Measurements from ENCODE around the gene CAMK1D. TPM values are rescaled to one million over a fixed set of nuclear protein-coding genes. Genes with fewer than 3 reads are reported as not detected.
"Not testable (repeated sequence)": the region's sequence is repeated elsewhere in the genome, so short reads cannot be mapped to it uniquely, and the experiment has no call there.

Gene CAMK1D
- total RNA-seq, 6 experiments from 2014 or later = 0.34 to 1.4 (median 0.43) TPM

- H3K4me3 Mint-ChIP-seq = no peak overlapping the region
- DNase-seq = no peak
- no peak overlapping the region for H3K27ac Mint-ChIP-seq
- H3K9me3 Mint-ChIP-seq = no peaks in the 10 kb centered on the region
- H3K36me3 Mint-ChIP-seq (ENCODE audit: low read depth) = no peaks in the 10 kb centered on the region
- TF ChIP-seq CTCF (IDR thresholded peaks at IDR 0.05) = no peak
- H3K4me1 Mint-ChIP-seq (ENCODE audit: low read depth) = no peaks in the 10 kb centered on the region
- peaks cover 17% of the 10 kb centered on the region for H3K27me3 Mint-ChIP-seq (ENCODE audit: insufficient read depth)
Measured at GRCh38 chr10:12357525-12358151, 8.3 kb downstream of the CAMK1D start.

- peaks cover 17% of the 10 kb centered on the region for H3K27me3 Mint-ChIP-seq (ENCODE audit: insufficient read depth)
Measured at GRCh38 chr10:12358863-12359564, 9.7 kb downstream of the CAMK1D start.

GRCh38 chr10:12360461-12360860 is 11.1 kb downstream of the CAMK1D start:
- no peak for DNase-seq
- Mint-ChIP-seq H3K4me1 (ENCODE audit: low read depth) (no peaks in the 10 kb centered on the region), H3K27me3 (ENCODE audit: insufficient read depth) (peaks cover 14% of the 10 kb centered on the region), H3K27ac (no peak overlapping the region), H3K36me3 (ENCODE audit: low read depth) (no peaks in the 10 kb centered on the region), H3K4me3 (no peak overlapping the region), H3K9me3 (no peaks in the 10 kb centered on the region)
- TF ChIP-seq CTCF (IDR thresholded peaks at IDR 0.05) = no peak

More at GRCh38 chr10:12358863-12359564, 9.7 kb downstream of the CAMK1D start:
- Mint-ChIP-seq H3K4me3 (no peak overlapping the region), H3K36me3 (ENCODE audit: low read depth) (no peaks in the 10 kb centered on the region), H3K4me1 (ENCODE audit: low read depth) (no peaks in the 10 kb centered on the region), H3K27ac (no peak overlapping the region), H3K9me3 (no peaks in the 10 kb centered on the region)
- no peak for DNase-seq
- TF ChIP-seq CTCF (IDR thresholded peaks at IDR 0.05) = no peak

GRCh38 chr10:12361115-12361514 is 11.8 kb downstream of the CAMK1D start:
- not testable (repeated sequence) for H3K9me3 Mint-ChIP-seq; H3K27ac Mint-ChIP-seq; H3K4me3 Mint-ChIP-seq; H3K4me1 Mint-ChIP-seq (ENCODE audit: low read depth); DNase-seq; H3K36me3 Mint-ChIP-seq (ENCODE audit: low read depth)
- H3K27me3 Mint-ChIP-seq (ENCODE audit: insufficient read depth) = peaks cover 11% of the 10 kb centered on the region

- DNase-seq = no peak
- Mint-ChIP-seq H3K27ac (no peak overlapping the region), H3K27me3 (ENCODE audit: insufficient read depth) (peaks cover 2% of the 10 kb centered on the region), H3K4me1 (ENCODE audit: low read depth) (no peaks in the 10 kb centered on the region), H3K9me3 (no peaks in the 10 kb centered on the region), H3K4me3 (no peak overlapping the region), H3K36me3 (ENCODE audit: low read depth) (no peaks in the 10 kb centered on the region)
- TF ChIP-seq CTCF (IDR thresholded peaks at IDR 0.05) = no peak
Measured at GRCh38 chr10:12364559-12364958, 15.2 kb downstream of the CAMK1D start.

- TF ChIP-seq CTCF (IDR thresholded peaks at IDR 0.05) = no peak
- Mint-ChIP-seq H3K9me3 (no peaks in the 10 kb centered on the region), H3K27me3 (ENCODE audit: insufficient read depth) (peaks cover 2% of the 10 kb centered on the region), H3K4me1 (ENCODE audit: low read depth) (no peaks in the 10 kb centered on the region), H3K36me3 (ENCODE audit: low read depth) (no peaks in the 10 kb centered on the region), H3K27ac (no peak overlapping the region), H3K4me3 (no peak overlapping the region)
- DNase-seq = no peak
Measured at GRCh38 chr10:12367272-12367671, 17.9 kb downstream of the CAMK1D start.
